Measurements from ENCODE around the gene CNTNAP2. TPM values are rescaled to one million over a fixed set of nuclear protein-coding genes. Genes with fewer than 3 reads are reported as not detected.

The CNTNAP2 gene
- total and polyA plus RNA-seq, 2 of the 8 experiments (the other 6 are each of a cell fraction or from before 2014, with no cell fraction given) = 27.9 to 71.0 TPM

DNA sequence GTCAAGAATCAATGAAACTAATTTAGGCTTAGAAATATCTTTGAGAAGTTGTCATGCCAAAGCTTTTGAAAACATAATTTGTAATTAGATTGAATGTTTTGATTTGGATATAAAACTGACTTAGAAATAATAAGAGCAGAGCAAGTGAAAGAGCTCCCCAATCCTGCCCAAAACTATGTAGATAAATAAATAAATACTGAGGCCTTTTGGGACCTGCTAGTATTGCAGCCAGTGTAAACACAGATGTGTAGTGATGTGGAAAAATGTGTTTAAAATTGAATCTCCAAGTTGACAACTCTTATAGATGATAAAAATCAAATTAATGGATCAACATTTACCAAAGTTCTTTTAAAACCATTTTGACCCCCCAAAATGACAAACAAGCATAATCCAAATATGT is 896.1 kb downstream of the CNTNAP2 start:
- Histone ChIP-seq H3K23ac (ENCODE audit: insufficient read length) (no peak overlapping the region), H4K20me1 (replicated peaks in 1 of 2; ENCODE audit: control insufficient read depth in 1 of 2, insufficient read depth in 2 of 2, low read length in 2 of 2) (no peaks in the 10 kb centered on the region), H3K4me3 (ENCODE audit: extremely low read depth in 1 of 4, insufficient read depth in 2 of 4, low read depth in 3 of 4, low read length in 4 of 4) (no peak overlapping the region), H2BK5ac (ENCODE audit: low read depth, low read length) (no peak overlapping the region), H2BK12ac (ENCODE audit: low read depth, low read length) (no peak overlapping the region), H3K18ac (ENCODE audit: extremely low read depth, low read length) (no peak overlapping the region), H2BK120ac (replicated peaks; ENCODE audit: low read depth, low read length) (no peak overlapping the region), H3K9me3 (ENCODE audit: insufficient read depth in 2 of 2, low read depth in 1 of 2, low read length in 1 of 2) (no peaks in the 10 kb centered on the region), H3K14ac (ENCODE audit: insufficient read length) (no peak overlapping the region), H3K27me3 (replicated peaks in 1 of 4; ENCODE audit: control insufficient read depth in 3 of 4, extremely low read depth in 1 of 4, insufficient read depth in 3 of 4, low read length in 3 of 4) (no peaks in the 10 kb centered on the region), H3K4ac (replicated peaks; ENCODE audit: insufficient read length, low read depth, low read length) (no peak overlapping the region), H3K23me2 (ENCODE audit: low read depth, low read length) (no peaks in the 10 kb centered on the region), H2AK5ac (ENCODE audit: low read depth, low read length) (no peak overlapping the region), H2AFZ (ENCODE audit: low read length) (no peak overlapping the region), H3K9ac (replicated peaks in 1 of 4; ENCODE audit: extremely low read depth in 1 of 4, low read depth in 3 of 4, low read length in 3 of 4) (no peak overlapping the region), H4K8ac (ENCODE audit: extremely low read depth, insufficient read depth, low read length) (no peak overlapping the region), H2BK20ac (ENCODE audit: low read length) (no peak overlapping the region), H3K56ac (replicated peaks; ENCODE audit: insufficient read length, low read depth, low read length) (no peak overlapping the region), H3K4me2 (ENCODE audit: insufficient read depth in 1 of 2, low read depth in 2 of 2, low read length in 2 of 2) (no peak overlapping the region), H3K79me2 (ENCODE audit: control insufficient read depth in 1 of 2, insufficient read depth in 2 of 2, low read length in 2 of 2) (no peaks in the 10 kb centered on the region), H3K4me1 (replicated peaks in 1 of 4; ENCODE audit: control insufficient read depth in 3 of 4, insufficient read depth in 4 of 4, low read length in 3 of 4) (no peaks in the 10 kb centered on the region), H3K27ac (ENCODE audit: low read depth, low read length) (no peak overlapping the region), H3K36me3 (ENCODE audit: control insufficient read depth in 2 of 4, insufficient read depth in 4 of 4, low read length in 3 of 4) (no peaks in the 10 kb centered on the region), H4K5ac (ENCODE audit: insufficient read length, low read depth, low read length) (no peak overlapping the region), H4K91ac (replicated peaks; ENCODE audit: insufficient read length, low read length) (no peak overlapping the region), H3K79me1 (ENCODE audit: low read depth, low read length) (no peaks in the 10 kb centered on the region), H2BK15ac (ENCODE audit: low read length) (no peak overlapping the region)
- TF ChIP-seq KDM5A (IDR thresholded peaks at IDR 0.05; ENCODE audit: low read length) = no peak
- TF ChIP-seq SP1 (IDR thresholded peaks at IDR 0.05; ENCODE audit: low read depth, low read length) = no peak
- no peak for TF ChIP-seq CTBP2 (IDR thresholded peaks at IDR 0.05; ENCODE audit: borderline replicate concordance, insufficient read depth, insufficient read length, low read length)
- no peak for TF ChIP-seq MAFK (IDR thresholded peaks at IDR 0.05; ENCODE audit: low read depth, low read length)
- TF ChIP-seq, protein P1, sequence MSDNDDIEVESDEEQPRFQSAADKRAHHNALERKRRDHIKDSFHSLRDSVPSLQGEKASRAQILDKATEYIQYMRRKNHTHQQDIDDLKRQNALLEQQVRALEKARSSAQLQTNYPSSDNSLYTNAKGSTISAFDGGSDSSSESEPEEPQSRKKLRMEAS (IDR thresholded peaks at IDR 0.05) = no peak
- TF ChIP-seq SAP30 (IDR thresholded peaks at IDR 0.05; ENCODE audit: insufficient read depth, insufficient replicate concordance, low read length) = no peak
- no peak for TF ChIP-seq EZH2 (IDR thresholded peaks at IDR 0.05; ENCODE audit: low read depth, low read length, severe bottlenecking)
- TF ChIP-seq TAF1 (IDR thresholded peaks at IDR 0.05; ENCODE audit: low read depth, low read length) = no peak
- no peak for TF ChIP-seq TAF7 (optimal IDR thresholded peaks at IDR 0.05; ENCODE audit: borderline replicate concordance, low read depth, low read length)
- no peak for TF ChIP-seq SUZ12 (IDR thresholded peaks at IDR 0.05; ENCODE audit: low read length)
- no peak for TF ChIP-seq CBX8 (IDR thresholded peaks at IDR 0.05; ENCODE audit: borderline replicate concordance, low read depth, low read length)
- TF ChIP-seq EP300 (IDR thresholded peaks at IDR 0.05; ENCODE audit: borderline replicate concordance in 1 of 2, low read depth in 2 of 2, low read length in 2 of 2) = no peak
- TF ChIP-seq SRF (IDR thresholded peaks at IDR 0.05; ENCODE audit: low read depth, low read length) = no peak
- ChIA-PET CTCF (ENCODE audit: partially characterized antibody) (interaction anchor here (1.2 to 1.4 kb wide), 2 partner anchors 8 to 51 kb away, joined by 3 to 4 read pairs; no protein-coding TSS in a partner anchor), POLR2A (ENCODE audit: partially characterized antibody) (no interaction called here)
- no peak for DNase-seq (ENCODE audit: low read depth in 1 of 2, low spot score in 2 of 2)
- FAIRE-seq = no peak
